ENCODE measurements around the gene KRT84.

KRT84 gene

DNA sequence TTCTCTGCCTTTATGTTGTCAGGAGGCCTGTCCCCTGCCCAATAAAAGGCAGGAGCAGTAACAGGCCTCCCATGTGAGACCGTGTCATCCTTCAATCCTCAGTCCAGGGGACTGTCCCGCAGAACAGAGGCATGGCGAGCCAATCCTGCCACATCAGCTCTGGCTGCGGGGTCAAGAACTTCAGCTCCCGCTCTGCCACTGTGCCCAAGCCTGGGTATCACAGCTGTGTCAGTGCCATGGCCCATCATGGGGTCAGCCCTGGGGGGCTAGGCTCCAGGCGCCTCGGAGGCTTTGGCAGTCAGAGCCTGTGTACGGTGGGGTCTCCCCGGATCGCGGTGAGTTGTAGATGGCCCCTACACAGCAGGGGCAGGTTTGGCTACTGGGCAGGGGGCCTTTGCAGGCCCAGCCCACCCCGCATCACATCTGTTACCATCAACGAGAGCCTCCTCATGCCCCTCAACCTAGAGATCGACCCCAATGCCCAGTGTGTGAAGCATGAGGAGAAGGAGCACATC lies 44.3 kb downstream of the KRT84 start:
- H3K9me3 ChIP-seq (ENCODE audit: control insufficient read depth, insufficient read depth, low read depth, low read length) = no peaks in the 10 kb centered on the region
- CTCF ChIA-PET = interaction anchor here (0.6 to 5.4 kb wide), 2 partner anchors 14 to 31 kb away, joined by 3 to 49 read pairs; no protein-coding TSS in a partner anchor
- POLR2A ChIA-PET = no interaction called here

GRCh38 chr12:52338241-52338960 lies 47.1 kb downstream of the KRT84 start:
- CTCF ChIA-PET = interaction anchor here (0.7 to 5.4 kb wide), 7 partner anchors 11 to 541 kb away, joined by 3 to 49 read pairs (median 3); no protein-coding TSS in a partner anchor
- H3K9me3 ChIP-seq (ENCODE audit: control insufficient read depth, insufficient read depth, low read depth, low read length) = no peaks in the 10 kb centered on the region
- POLR2A ChIA-PET = no interaction called here

More for the DNA sequence above, 44.3 kb downstream of the KRT84 start:
- Histone ChIP-seq H3K27ac (ENCODE audit: extremely low read depth, low read depth, low read length) (no peak overlapping the region), H3K4me3 (ENCODE audit: low read depth, low read length) (no peak overlapping the region), H3K4me1 (ENCODE audit: control insufficient read depth, insufficient read depth, low read length) (0 out of 2 replicates have a peak, but pooled peaks cover 2% of the 10 kb centered on the region), H3K36me3 (ENCODE audit: control insufficient read depth in 2 of 2, insufficient read depth in 1 of 2, low read length in 2 of 2) (no peaks in the 10 kb centered on the region)
- TF ChIP-seq TRIM28 (IDR thresholded peaks at IDR 0.05; ENCODE audit: borderline replicate concordance, low read length) = no peak
- no peak for TF ChIP-seq ZNF311 (tag by site-specific recombination; IDR thresholded peaks at IDR 0.05; ENCODE audit: borderline replicate concordance)
- TF ChIP-seq ZNF707 (tag by site-specific recombination; IDR thresholded peaks at IDR 0.05) = no peak

DNA sequence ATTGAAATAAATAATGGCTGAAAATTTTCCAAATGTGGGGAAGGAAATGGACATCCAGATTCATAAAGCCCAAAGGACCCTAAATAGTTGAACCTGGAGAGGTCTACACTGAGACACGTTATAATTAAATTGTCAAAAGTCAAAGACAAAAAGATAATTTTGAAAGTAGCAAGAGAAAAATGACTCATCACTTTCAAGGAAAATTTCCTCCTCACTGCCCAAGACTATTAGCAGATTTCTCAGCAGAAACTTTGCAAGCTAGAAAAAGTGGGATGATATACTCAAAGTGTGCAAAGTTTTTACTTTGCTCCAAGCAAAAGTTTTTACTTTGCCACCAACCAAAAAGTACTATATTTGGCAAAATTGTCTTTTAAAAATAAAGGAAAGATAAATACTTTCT lies 48.4 kb downstream of the KRT84 start:
- TF ChIP-seq SETDB1 (IDR thresholded peaks at IDR 0.05; ENCODE audit: insufficient read length, low read length) (peak; percentile 66), ZNF518A (tag by site-specific recombination; conservative IDR thresholded peaks at IDR 0.05; ENCODE audit: low read depth) (no peak)
- TF ChIP-seq, protein P1, sequence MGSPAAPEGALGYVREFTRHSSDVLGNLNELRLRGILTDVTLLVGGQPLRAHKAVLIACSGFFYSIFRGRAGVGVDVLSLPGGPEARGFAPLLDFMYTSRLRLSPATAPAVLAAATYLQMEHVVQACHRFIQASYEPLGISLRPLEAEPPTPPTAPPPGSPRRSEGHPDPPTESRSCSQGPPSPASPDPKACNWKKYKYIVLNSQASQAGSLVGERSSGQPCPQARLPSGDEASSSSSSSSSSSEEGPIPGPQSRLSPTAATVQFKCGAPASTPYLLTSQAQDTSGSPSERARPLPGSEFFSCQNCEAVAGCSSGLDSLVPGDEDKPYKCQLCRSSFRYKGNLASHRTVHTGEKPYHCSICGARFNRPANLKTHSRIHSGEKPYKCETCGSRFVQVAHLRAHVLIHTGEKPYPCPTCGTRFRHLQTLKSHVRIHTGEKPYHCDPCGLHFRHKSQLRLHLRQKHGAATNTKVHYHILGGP (tag by site-specific recombination; IDR thresholded peaks at IDR 0.05) = peak; percentile 24; the same call in 1 of the 2 replicates
- CTCF ChIA-PET = interaction anchor here (0.9 to 5.4 kb wide), 7 partner anchors 10 to 198 kb away, joined by 3 to 49 read pairs (median 3); no protein-coding TSS in a partner anchor
- POLR2A ChIA-PET = interaction anchor here (0.5 to 1.6 kb wide), 3 partner anchors 10 to 611 kb away, joined by 4 to 8 read pairs (median 5); no protein-coding TSS in a partner anchor

More at GRCh38 chr12:52338241-52338960, 47.1 kb downstream of the KRT84 start:
- H3K4me1 ChIP-seq (ENCODE audit: control insufficient read depth, insufficient read depth, low read length) = 0 out of 2 replicates have a peak, but pooled peaks cover 2% of the 10 kb centered on the region
- TF ChIP-seq, protein P2, sequence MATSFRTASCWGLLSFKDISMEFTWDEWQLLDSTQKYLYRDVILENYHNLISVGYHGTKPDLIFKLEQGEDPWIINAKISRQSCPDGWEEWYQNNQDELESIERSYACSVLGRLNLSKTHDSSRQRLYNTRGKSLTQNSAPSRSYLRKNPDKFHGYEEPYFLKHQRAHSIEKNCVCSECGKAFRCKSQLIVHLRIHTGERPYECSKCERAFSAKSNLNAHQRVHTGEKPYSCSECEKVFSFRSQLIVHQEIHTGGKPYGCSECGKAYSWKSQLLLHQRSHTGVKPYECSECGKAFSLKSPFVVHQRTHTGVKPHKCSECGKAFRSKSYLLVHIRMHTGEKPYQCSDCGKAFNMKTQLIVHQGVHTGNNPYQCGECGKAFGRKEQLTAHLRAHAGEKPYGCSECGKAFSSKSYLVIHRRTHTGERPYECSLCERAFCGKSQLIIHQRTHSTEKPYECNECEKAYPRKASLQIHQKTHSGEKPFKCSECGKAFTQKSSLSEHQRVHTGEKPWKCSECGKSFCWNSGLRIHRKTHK (tag by site-specific recombination; IDR thresholded peaks at IDR 0.05) = no peak
- no peak for TF ChIP-seq ZNF37A (tag by site-specific recombination; IDR thresholded peaks at IDR 0.05)
- no peak for TF ChIP-seq GLIS1 (tag by site-specific recombination; IDR thresholded peaks at IDR 0.05)
- 0 out of 2 replicates have a peak, but pooled peaks have one; percentile 42 for TF ChIP-seq MEIS1 (CRISPR knock-in tag; IDR thresholded peaks at IDR 0.05; ENCODE audit: borderline replicate concordance)
- no peak for TF ChIP-seq ZNF776 (tag by site-specific recombination; IDR thresholded peaks at IDR 0.05; ENCODE audit: borderline replicate concordance)
- TF ChIP-seq ZBTB21 (tag by site-specific recombination; IDR thresholded peaks at IDR 0.05) = no peak
- no peaks in the 10 kb centered on the region for H3K36me3 ChIP-seq (ENCODE audit: control insufficient read depth in 2 of 2, insufficient read depth in 1 of 2, low read length in 2 of 2)
- no peak overlapping the region for H3K4me3 ChIP-seq (ENCODE audit: low read depth, low read length)
- no peak overlapping the region for H3K27ac ChIP-seq (ENCODE audit: extremely low read depth, low read depth, low read length)

More for the DNA sequence above, 48.4 kb downstream of the KRT84 start:
- Histone ChIP-seq H3K9me3 (ENCODE audit: control insufficient read depth, insufficient read depth, low read depth, low read length) (no peaks in the 10 kb centered on the region), H3K27ac (ENCODE audit: extremely low read depth, low read depth, low read length) (no peak overlapping the region), H3K36me3 (ENCODE audit: control insufficient read depth in 2 of 2, insufficient read depth in 1 of 2, low read length in 2 of 2) (no peaks in the 10 kb centered on the region), H3K4me1 (ENCODE audit: control insufficient read depth, insufficient read depth, low read length) (0 out of 2 replicates have a peak, but pooled peaks cover 2% of the 10 kb centered on the region), H3K4me3 (ENCODE audit: low read depth, low read length) (no peak overlapping the region)

All from HEK293 (cell line).